HepG2 (cell line): ENCODE results near the gene ANG. TPM values are rescaled to one million over a fixed set of nuclear protein-coding genes. Genes with fewer than 3 reads are reported as not detected.
A peak's percentile ranks its signal among the peaks of the same experiment; 100 is the strongest.

Experiments used
- ZNF230 ChIP-seq: sonication (generic); formaldehyde crosslinking; IDR thresholded peaks from 2 replicates; pipeline ENCODE4 v1.4.0; 2020; ENCODE audit warnings: mild to moderate bottlenecking, missing genetic modification reagents
- ZNF44 ChIP-seq: sonication (generic); formaldehyde crosslinking; IDR thresholded peaks from 2 replicates; pipeline ENCODE4 v1.5.1; 2020; ENCODE audit warnings: mild to moderate bottlenecking, missing genetic modification reagents
- ZNF484 ChIP-seq: sonication (generic); formaldehyde crosslinking; IDR thresholded peaks from 2 replicates; pipeline ENCODE4 v1.5.1; 2020; ENCODE audit warnings: mild to moderate bottlenecking, low read depth, missing genetic modification reagents, borderline replicate concordance
- ZSCAN30 ChIP-seq: sonication (generic); formaldehyde crosslinking; IDR thresholded peaks from 2 replicates; pipeline ENCODE4 v1.5.0; 2020; ENCODE audit warnings: mild to moderate bottlenecking, missing genetic modification reagents
- polyA plus RNA-seq, 8 experiments: library from polyadenylated mRNA; depleted of rRNA in 3 of 8; stranded (reverse) in 7 of 8; unstranded in 1 of 8; fragments of >200 nt; fragmentation: Illumina TruSeq in 4 of 8; extraction: Trizol in 4 of 8; gene quantifications; 2 replicates each; pipeline versions ENCODE4 v1.2.1 to v1.2.3, GENCODE V29; 2011 to 2016; ENCODE audit warnings: low read depth in 4 of 8, missing spikeins in 1 of 8, mixed read lengths in 1 of 8; ENCODE audit not compliant: insufficient read depth in 1 of 8
- total RNA-seq, 5 experiments: library from RNA; depleted of rRNA; stranded (reverse); fragments of >200 nt; fragmentation: Illumina TruSeq; extraction: Trizol; gene quantifications; 2 replicates each; pipeline ENCODE4 v1.2.3, GENCODE V29; 2016; ENCODE audit warnings: low read depth in 1 of 5
- TF ChIP-seq, protein P1 (sequence below): fragments of 450-650 bp; IDR thresholded peaks from 2 replicates; pipeline ENCODE4 v1.6.1; 2016
- TF ChIP-seq, protein P2 (sequence below): sonication (generic); formaldehyde crosslinking; IDR thresholded peaks from 2 replicates; pipeline ENCODE4 v1.4.0; 2020; ENCODE audit warnings: missing genetic modification reagents, borderline replicate concordance

ANG gene
- total and polyA plus RNA-seq, 2 of the 13 experiments (the other 11 are each of a cell fraction or from before 2014, with no cell fraction given), result 83.6 to 401 TPM

DNA sequence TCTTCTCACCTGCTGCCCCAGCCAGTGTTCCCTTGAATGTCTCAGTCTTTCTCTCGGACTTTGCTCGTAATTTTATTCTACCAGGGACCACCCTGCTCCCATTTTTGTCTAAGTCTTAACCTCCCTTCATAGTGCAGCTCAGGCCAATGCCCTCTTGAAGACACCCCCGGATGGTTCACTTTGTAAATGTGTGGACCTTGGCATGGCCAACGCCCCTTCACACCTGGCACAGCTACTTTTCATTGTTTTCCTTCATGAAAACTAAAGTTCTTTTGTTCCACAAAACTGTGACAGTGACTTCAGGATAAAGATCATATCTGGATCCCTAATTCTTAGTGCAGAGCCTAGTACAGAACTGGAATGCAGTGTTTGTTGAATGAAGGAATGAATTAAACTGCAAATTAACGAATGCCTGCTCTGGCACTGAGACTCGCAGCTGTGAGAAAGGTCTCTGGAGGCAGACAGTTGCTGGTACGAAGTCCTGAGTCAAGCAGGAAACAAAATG is 7.7 kb upstream of the ANG start (continued):
- TF ChIP-seq ZSCAN30 (0 out of 2 replicates have a peak, but pooled peaks have one; percentile 3), ZNF230 (CRISPR knock-in tag) (0 out of 2 replicates have a peak, but pooled peaks have one; percentile 3), ZNF44 (CRISPR knock-in tag) (0 out of 2 replicates have a peak, but pooled peaks have one; percentile 72), ZNF484 (CRISPR knock-in tag) (no peak)
- TF ChIP-seq, protein P1, sequence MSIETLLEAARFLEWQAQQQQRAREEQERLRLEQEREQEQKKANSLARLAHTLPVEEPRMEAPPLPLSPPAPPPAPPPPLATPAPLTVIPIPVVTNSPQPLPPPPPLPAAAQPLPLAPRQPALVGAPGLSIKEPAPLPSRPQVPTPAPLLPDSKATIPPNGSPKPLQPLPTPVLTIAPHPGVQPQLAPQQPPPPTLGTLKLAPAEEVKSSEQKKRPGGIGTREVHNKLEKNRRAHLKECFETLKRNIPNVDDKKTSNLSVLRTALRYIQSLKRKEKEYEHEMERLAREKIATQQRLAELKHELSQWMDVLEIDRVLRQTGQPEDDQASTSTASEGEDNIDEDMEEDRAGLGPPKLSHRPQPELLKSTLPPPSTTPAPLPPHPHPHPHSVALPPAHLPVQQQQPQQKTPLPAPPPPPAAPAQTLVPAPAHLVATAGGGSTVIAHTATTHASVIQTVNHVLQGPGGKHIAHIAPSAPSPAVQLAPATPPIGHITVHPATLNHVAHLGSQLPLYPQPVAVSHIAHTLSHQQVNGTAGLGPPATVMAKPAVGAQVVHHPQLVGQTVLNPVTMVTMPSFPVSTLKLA, result no peak
- TF ChIP-seq, protein P2, sequence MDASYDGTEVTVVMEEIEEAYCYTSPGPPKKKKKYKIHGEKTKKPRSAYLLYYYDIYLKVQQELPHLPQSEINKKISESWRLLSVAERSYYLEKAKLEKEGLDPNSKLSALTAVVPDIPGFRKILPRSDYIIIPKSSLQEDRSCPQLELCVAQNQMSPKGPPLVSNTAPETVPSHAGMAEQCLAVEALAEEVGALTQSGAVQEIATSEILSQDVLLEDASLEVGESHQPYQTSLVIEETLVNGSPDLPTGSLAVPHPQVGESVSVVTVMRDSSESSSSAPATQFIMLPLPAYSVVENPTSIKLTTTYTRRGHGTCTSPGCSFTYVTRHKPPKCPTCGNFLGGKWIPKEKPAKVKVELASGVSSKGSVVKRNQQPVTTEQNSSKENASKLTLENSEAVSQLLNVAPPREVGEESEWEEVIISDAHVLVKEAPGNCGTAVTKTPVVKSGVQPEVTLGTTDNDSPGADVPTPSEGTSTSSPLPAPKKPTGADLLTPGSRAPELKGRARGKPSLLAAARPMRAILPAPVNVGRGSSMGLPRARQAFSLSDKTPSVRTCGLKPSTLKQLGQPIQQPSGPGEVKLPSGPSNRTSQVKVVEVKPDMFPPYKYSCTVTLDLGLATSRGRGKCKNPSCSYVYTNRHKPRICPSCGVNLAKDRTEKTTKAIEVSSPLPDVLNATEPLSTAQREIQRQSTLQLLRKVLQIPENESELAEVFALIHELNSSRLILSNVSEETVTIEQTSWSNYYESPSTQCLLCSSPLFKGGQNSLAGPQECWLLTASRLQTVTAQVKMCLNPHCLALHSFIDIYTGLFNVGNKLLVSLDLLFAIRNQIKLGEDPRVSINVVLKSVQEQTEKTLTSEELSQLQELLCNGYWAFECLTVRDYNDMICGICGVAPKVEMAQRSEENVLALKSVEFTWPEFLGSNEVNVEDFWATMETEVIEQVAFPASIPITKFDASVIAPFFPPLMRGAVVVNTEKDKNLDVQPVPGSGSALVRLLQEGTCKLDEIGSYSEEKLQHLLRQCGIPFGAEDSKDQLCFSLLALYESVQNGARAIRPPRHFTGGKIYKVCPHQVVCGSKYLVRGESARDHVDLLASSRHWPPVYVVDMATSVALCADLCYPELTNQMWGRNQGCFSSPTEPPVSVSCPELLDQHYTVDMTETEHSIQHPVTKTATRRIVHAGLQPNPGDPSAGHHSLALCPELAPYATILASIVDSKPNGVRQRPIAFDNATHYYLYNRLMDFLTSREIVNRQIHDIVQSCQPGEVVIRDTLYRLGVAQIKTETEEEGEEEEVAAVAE (CRISPR knock-in tag), result no peak
